SU-DHL-6 (cell line): ENCODE data around the gene MED12L.

ENCODE experiments used
- H2AFZ ChIP-seq: fragments of 200-600 bp; sonication (generic); 2 replicates; pipeline ENCODE4 v1.6.1; 2014; ENCODE audit warnings: low read depth, mild to moderate bottlenecking, moderate library complexity, mixed read lengths, antibody characterized with exemption, low read length; ENCODE audit not compliant: severe bottlenecking
- H3F3A ChIP-seq: fragments of 200-600 bp; shearing (Covaris generic); 2 replicates; pipeline ENCODE4 v1.6.0; 2016; ENCODE audit warnings: antibody characterized with exemption, mild to moderate bottlenecking; ENCODE audit not compliant: insufficient read depth
- H3K27ac ChIP-seq: fragments of 200-600 bp; sonication (generic); 2 replicates; pipeline ENCODE4 v1.5.1; 2016; ENCODE audit warnings: low read depth, mild to moderate bottlenecking, low read length, moderate library complexity, mixed read lengths
- H3K27me3 ChIP-seq: fragments of 200-600 bp; sonication (generic), shearing (Covaris generic); 2 replicates; pipeline ENCODE4 v1.6.0; 2014; ENCODE audit warnings: mild to moderate bottlenecking, low read length
- H3K36me3 ChIP-seq: fragments of 200-600 bp; sonication (generic); 2 replicates; pipeline ENCODE4 v1.6.1; 2014; ENCODE audit warnings: mild to moderate bottlenecking, low read length, mixed read lengths
- H3K4me2 ChIP-seq: fragments of 300-600, 200-600 bp; shearing (Covaris generic), sonication (generic); 2 replicates; pipeline ENCODE4 v1.6.0; 2014; ENCODE audit warnings: low read length, low read depth, mild to moderate bottlenecking; ENCODE audit not compliant: poor library complexity, severe bottlenecking
- H3K4me3 ChIP-seq: fragments of 200-600 bp; sonication (generic); 2 replicates; pipeline ENCODE4 v1.5.1; 2014; ENCODE audit warnings: antibody characterized with exemption, low read length, mild to moderate bottlenecking, mixed read lengths; ENCODE audit not compliant: insufficient read depth, poor library complexity, severe bottlenecking
- H3K79me2 ChIP-seq: fragments of 200-600 bp; sonication (generic); 2 replicates; pipeline ENCODE4 v1.6.1; 2014; ENCODE audit warnings: mild to moderate bottlenecking, low read length, moderate library complexity; ENCODE audit not compliant: insufficient read depth
- H3K9ac ChIP-seq: fragments of 200-600 bp; sonication (generic); 2 replicates; pipeline ENCODE4 v1.7.0; 2014; ENCODE audit warnings: mild to moderate bottlenecking, low read length
- H3K9me2 ChIP-seq: fragments of 200-600 bp; sonication (generic); replicated peaks from 2 replicates; pipeline ENCODE4 v1.6.1; 2014; ENCODE audit warnings: low read length; ENCODE audit not compliant: insufficient read depth
- H3K9me3 ChIP-seq: fragments of 200-600 bp; sonication (generic); 2 replicates; pipeline ENCODE4 v1.6.1; 2014; ENCODE audit warnings: low read length, mixed read lengths; ENCODE audit not compliant: insufficient read depth
- H4K20me1 ChIP-seq: fragments of 200-600 bp; sonication (generic); 2 replicates; pipeline ENCODE4 v1.6.1; 2014; ENCODE audit warnings: low read depth, mild to moderate bottlenecking, antibody characterized with exemption, low read length, moderate library complexity, mixed read lengths
- CTCF ChIP-seq: fragments of 200-600 bp; sonication (generic); IDR thresholded peaks from one replicate; pipeline ENCODE4 v1.5.1; 2017; ENCODE audit warnings: antibody characterized with exemption, mild to moderate bottlenecking, low read length, moderate library complexity; ENCODE audit not compliant: insufficient read depth, poor library complexity, severe bottlenecking
- EZH2phosphoT487 ChIP-seq: fragments of 200-600 bp; sonication (generic), shearing (Covaris generic); conservative IDR thresholded peaks from 2 replicates; pipeline ENCODE4 v1.6.1; 2018; ENCODE audit warnings: mild to moderate bottlenecking, antibody characterized with exemption, low read length, moderate library complexity, mixed read lengths

Gene MED12L

GRCh38 chr3:151331696-151332095 lies 246.2 kb downstream of the MED12L start:
- H3K27ac ChIP-seq, result no peak overlapping the region
- H3K36me3 ChIP-seq, result no peaks in the 10 kb centered on the region
- H2AFZ ChIP-seq, result no peak overlapping the region
- no peak overlapping the region for H3K4me3 ChIP-seq
- TF ChIP-seq EZH2phosphoT487 (no peak), CTCF (no peak)
- H3F3A ChIP-seq, result no peaks in the 10 kb centered on the region
- H4K20me1 ChIP-seq, result no peaks in the 10 kb centered on the region
- H3K4me2 ChIP-seq, result no peak overlapping the region
- H3K27me3 ChIP-seq, result no peaks in the 10 kb centered on the region
- H3K9me3 ChIP-seq, result no peaks in the 10 kb centered on the region
- H3K9ac ChIP-seq, result no peak overlapping the region
- no peaks in the 10 kb centered on the region for H3K9me2 ChIP-seq
- no peaks in the 10 kb centered on the region for H3K79me2 ChIP-seq

- H3K9me2 ChIP-seq, result no peaks in the 10 kb centered on the region
- H3K4me3 ChIP-seq, result no peak overlapping the region
Observed at GRCh38 chr3:151345859-151346258, 260.4 kb downstream of the MED12L start.

GRCh38 chr3:151346292-151346691 lies 260.8 kb downstream of the MED12L start:
- Histone ChIP-seq H4K20me1 (no peaks in the 10 kb centered on the region), H3K27me3 (no peaks in the 10 kb centered on the region), H3K9me3 (no peaks in the 10 kb centered on the region), H3K9me2 (no peaks in the 10 kb centered on the region), H3K4me2 (no peak overlapping the region), H3K36me3 (no peaks in the 10 kb centered on the region), H3K9ac (no peak overlapping the region), H3K4me3 (no peak overlapping the region), H3F3A (no peaks in the 10 kb centered on the region), H2AFZ (no peak overlapping the region), H3K27ac (no peak overlapping the region), H3K79me2 (no peaks in the 10 kb centered on the region)
- no peak for TF ChIP-seq CTCF
- no peak for TF ChIP-seq EZH2phosphoT487

More at GRCh38 chr3:151345859-151346258, 260.4 kb downstream of the MED12L start:
- no peak overlapping the region for H3K9ac ChIP-seq
- no peaks in the 10 kb centered on the region for H3K36me3 ChIP-seq
- H3K27me3 ChIP-seq, result no peaks in the 10 kb centered on the region
- H3K9me3 ChIP-seq, result no peaks in the 10 kb centered on the region
- no peak overlapping the region for H3K27ac ChIP-seq
- H3K4me2 ChIP-seq, result no peak overlapping the region
- TF ChIP-seq CTCF (no peak), EZH2phosphoT487 (no peak)
- no peaks in the 10 kb centered on the region for H4K20me1 ChIP-seq
- no peak overlapping the region for H2AFZ ChIP-seq
- H3K79me2 ChIP-seq, result no peaks in the 10 kb centered on the region
- H3F3A ChIP-seq, result no peaks in the 10 kb centered on the region

- Histone ChIP-seq H3K27me3 (no peaks in the 10 kb centered on the region), H3K4me3 (no peak overlapping the region), H3K9me2 (no peaks in the 10 kb centered on the region), H3K79me2 (no peaks in the 10 kb centered on the region), H3K27ac (no peak overlapping the region), H3K9me3 (no peaks in the 10 kb centered on the region), H3K9ac (no peak overlapping the region), H3F3A (no peaks in the 10 kb centered on the region), H3K36me3 (no peaks in the 10 kb centered on the region), H4K20me1 (no peaks in the 10 kb centered on the region), H2AFZ (no peak overlapping the region), H3K4me2 (no peak overlapping the region)
- TF ChIP-seq CTCF (no peak), EZH2phosphoT487 (no peak)
Observed at GRCh38 chr3:151347432-151347831, 262.0 kb downstream of the MED12L start.
